Urinary bladder (tissue), 4 donors: ENCODE results near the gene CKAP2. TPM values are rescaled to one million over a fixed set of nuclear protein-coding genes. Genes with fewer than 3 reads are reported as not detected.
"Not testable (repeated sequence)": the region's sequence is repeated elsewhere in the genome, so short reads cannot be mapped to it uniquely, and the experiment has no call there.

Experiments
- DNase-seq: peaks from one replicate; pipeline ENCODE4 v3.0.0-alpha.2; 2015; ENCODE audit errors: extremely low spot score
- H3K27ac ChIP-seq: one replicate; pipeline ENCODE4 v1.5.1; 2013; ENCODE audit warnings: low read depth, mild to moderate bottlenecking, moderate library complexity
- H3K36me3 ChIP-seq: one replicate; pipeline ENCODE4 v1.6.1; 2013; ENCODE audit warnings: mild to moderate bottlenecking, moderate library complexity; ENCODE audit not compliant: insufficient read depth
- H3K4me1 ChIP-seq: one replicate; pipeline ENCODE4 v1.6.1; 2013; ENCODE audit warnings: mild to moderate bottlenecking, moderate library complexity; ENCODE audit not compliant: insufficient read depth
- H3K4me3 ChIP-seq: one replicate; pipeline ENCODE4 v1.5.1; 2013; ENCODE audit warnings: low read depth, low read length
- WGBS: extraction: QIAGEN DNeasy Blood & Tissue Kit; methylation state at CpG from one replicate; pipeline ENCODE4 v1.1.7; 2013; 5-methylcytosine and 5-hydroxymethylcytosine counted together
- polyA plus RNA-seq: library from polyadenylated mRNA; stranded (reverse); fragments of 200-250 nt; gene quantifications from one replicate; pipeline ENCODE4 v1.2.3, GENCODE V29; 2013
- total RNA-seq: library from RNA; depleted of rRNA; stranded (reverse); fragments of >200 nt; gene quantifications from one replicate; pipeline ENCODE4 v1.2.3, GENCODE V29; 2014
- donor health status: healthy with polysubstance abuse.
- donor health status: healthy.

CKAP2 gene
- total and polyA plus RNA-seq, 2 donors, result 4.2 to 42.1 TPM

DNA sequence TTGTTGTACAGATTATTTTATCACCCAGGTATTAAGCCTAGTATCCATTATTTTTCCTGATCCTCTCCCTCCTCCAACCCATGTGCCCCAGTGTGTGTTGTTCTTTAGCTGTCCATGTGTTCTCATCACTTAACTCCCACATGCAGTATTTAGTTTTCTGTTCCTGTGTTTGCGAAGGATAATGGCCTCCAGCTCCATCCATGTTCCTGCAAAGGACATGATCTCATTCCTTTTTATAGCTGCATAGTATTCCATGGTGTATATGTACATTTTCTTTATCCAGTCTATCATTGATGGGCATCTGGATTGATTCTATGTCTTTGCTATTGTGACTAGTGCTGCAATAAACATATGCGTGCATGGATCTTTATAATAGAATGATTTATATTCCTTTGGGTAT, 13.2 kb downstream of the CKAP2 start:
- DNase-seq, H3K4me1 ChIP-seq, H3K27ac ChIP-seq, H3K36me3 ChIP-seq, H3K4me3 ChIP-seq: not testable (repeated sequence)
- 80% methylated on average over 2 of the region's 2 CpGs for WGBS

DNA sequence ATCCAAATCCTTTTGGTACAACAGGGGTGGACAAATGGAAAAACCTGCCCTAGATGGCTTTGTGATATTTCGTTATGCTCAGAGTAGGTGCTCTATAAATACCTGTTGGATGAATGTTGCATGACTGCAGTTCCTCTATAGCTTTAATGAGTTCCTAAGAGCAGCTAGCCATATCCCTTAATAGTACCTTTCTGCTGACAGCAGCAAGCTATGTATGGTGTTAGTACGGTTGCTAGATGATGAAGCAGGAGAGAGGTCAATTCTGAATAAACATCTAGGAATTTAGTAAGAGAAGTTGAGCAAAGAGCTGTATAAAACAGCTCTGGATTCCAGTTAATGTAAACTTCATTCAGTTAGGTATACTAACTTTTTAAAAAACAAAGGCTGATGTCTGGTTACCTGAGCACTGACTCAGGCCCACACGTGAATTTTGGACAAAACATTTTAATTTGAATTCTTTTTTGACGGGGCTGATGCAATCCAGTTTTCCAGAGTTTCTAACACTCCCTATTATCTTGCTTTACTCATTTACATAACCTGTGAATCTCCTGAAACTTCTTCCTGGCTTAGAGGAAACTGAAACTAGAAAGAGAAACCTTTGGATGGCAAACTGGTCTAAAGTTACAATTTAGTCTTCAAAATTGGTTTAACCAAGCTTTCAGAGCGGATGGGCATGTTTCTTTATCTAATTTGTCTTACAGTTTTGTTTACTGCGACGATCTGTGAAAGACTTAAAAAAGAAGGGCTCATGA, 25.6 kb downstream of the CKAP2 start:
- not testable (repeated sequence) for H3K27ac ChIP-seq, H3K4me3 ChIP-seq, H3K36me3 ChIP-seq, H3K4me1 ChIP-seq, DNase-seq
- 81% methylated on average over 6 of the region's 7 CpGs for whole genome bisulfite sequencing

DNA sequence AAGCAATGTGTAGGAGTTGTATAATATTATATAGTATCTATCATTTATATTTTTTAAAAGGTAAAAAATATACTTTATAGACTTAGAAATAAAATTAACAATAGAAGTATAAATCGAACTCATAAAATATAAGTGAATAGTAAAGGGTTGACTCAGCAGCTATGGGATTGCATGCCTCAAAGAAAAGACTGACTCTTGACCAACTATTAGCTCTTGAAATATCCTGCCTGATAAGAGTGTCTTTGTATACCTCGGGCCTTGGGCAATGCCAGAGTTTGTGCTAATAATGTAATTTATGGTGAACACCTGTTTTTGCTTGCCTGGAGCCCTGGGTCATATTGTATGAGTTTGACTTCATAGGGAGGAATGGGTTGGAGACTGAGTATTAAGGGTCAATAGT, 31.8 kb downstream of the CKAP2 start:
- 46% methylated on average over 2 of the region's 2 CpGs for WGBS
- H3K4me1 ChIP-seq, DNase-seq, H3K36me3 ChIP-seq, H3K4me3 ChIP-seq, H3K27ac ChIP-seq: not testable (repeated sequence)

DNA sequence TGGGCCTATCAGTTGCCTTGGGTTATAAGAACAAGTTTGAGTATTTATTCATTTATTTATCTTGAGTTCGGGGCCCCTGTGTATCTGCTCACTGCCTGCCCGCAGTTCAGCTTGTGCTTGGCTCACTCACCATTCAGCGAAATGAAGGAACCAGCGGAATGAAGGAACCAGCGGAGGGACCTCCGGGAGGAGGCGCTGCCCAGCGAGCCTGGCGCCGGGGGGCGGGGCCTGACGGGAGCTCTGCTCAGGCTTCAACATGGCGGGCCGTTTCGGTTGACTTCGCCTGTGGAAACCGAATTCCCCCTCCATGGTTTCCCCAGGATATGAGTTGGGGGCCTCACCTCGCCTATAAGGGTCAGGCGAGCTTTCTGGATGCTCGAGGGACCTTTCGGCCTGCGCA, 33.5 kb downstream of the CKAP2 start:
- not testable (repeated sequence) for H3K36me3 ChIP-seq, H3K4me3 ChIP-seq, H3K27ac ChIP-seq, DNase-seq, H3K4me1 ChIP-seq
- WGBS, result no CpG with 5 or more reads among the region's 22 CpGs

DNA sequence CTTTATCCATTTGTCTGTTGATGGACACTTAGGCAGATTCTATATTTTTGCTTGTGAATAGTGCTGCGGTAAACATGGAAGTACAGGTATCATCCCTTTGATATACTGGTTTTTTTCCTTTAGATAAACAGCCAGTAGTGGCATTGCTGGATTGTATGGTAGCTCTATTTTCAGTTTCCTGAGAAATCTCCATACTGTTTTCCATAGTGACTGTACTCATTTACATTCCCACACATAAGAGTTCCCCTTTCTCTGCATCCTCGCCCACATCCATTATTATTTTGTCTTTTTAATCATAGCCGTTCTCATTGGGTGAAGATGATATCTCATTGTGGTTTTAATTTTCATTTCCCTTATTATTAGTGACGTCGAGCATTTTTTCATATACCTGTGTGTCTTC, 35.7 kb downstream of the CKAP2 start:
- not testable (repeated sequence) for H3K36me3 ChIP-seq, DNase-seq, H3K4me3 ChIP-seq, H3K4me1 ChIP-seq, H3K27ac ChIP-seq
- 86% methylated on average over 2 of the region's 5 CpGs for WGBS

DNA sequence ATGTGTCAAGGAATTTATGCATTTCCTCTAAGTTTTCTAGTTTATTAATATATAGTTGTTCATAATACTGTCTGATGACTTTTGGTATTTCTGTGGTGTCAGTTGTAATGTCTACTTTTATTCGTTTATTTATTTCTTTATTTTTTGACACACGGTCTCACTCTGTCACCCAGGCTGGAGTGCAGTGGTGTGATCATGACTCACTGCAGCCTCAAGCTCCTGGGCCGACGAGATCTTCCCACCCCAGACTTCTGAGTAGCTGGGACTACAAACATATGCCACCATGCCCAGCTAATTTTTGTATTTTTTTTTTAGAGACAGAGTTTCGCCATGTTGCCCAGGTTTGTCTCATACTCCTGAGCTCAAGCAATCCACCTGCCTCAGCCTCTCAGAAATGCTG, 39.0 kb downstream of the CKAP2 start:
- H3K4me1 ChIP-seq, DNase-seq, H3K4me3 ChIP-seq, H3K27ac ChIP-seq, H3K36me3 ChIP-seq: not testable (repeated sequence)
- 75% methylated on average over 5 of the region's 5 CpGs for WGBS

DNA sequence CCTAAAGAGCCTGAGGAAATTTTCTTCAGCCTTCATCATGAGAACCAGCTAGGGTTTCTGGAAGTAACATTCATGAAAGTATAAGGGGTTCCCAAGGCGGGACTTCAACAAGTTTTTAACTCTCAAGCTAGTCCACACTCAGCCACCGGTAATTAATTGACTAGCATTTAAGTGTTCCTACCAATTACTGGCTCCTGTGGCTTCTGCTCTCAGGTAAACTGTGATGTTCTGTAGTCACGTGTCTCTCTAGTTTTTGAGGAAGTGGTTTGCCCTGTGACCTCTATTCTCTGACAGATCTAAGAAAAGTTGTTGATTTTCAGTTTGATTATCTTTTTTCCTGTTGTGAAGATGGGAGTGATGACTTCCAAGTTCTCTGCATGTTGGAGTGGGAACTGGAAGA, 42.7 kb downstream of the CKAP2 start:
- not testable (repeated sequence) for H3K36me3 ChIP-seq, H3K4me3 ChIP-seq, H3K4me1 ChIP-seq, DNase-seq, H3K27ac ChIP-seq
- WGBS, result 55% methylated on average over 3 of the region's 3 CpGs

DNA sequence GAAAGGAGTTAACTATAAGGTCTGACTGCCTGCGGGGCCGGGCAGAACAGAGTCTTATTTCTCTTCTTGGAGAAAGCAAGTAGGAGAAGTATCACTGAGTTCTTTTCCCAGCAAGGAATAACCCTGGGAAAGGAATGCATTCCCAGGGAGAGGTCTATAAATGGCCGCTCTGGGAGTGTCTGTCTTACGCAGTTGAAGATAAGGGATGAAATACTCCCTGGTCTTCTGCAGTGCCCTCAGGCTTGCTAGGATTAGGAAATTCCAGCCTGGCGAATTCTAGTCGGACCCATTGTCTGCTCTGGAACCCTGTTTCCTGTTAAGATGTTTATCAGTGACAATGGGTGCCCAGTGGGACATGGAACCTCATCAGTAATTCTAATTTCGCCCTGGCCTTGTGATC, 47.0 kb downstream of the CKAP2 start:
- H3K4me1 ChIP-seq, H3K27ac ChIP-seq, DNase-seq, H3K4me3 ChIP-seq, H3K36me3 ChIP-seq: not testable (repeated sequence)
- WGBS, result 86% methylated on average over 7 of the region's 7 CpGs

DNA sequence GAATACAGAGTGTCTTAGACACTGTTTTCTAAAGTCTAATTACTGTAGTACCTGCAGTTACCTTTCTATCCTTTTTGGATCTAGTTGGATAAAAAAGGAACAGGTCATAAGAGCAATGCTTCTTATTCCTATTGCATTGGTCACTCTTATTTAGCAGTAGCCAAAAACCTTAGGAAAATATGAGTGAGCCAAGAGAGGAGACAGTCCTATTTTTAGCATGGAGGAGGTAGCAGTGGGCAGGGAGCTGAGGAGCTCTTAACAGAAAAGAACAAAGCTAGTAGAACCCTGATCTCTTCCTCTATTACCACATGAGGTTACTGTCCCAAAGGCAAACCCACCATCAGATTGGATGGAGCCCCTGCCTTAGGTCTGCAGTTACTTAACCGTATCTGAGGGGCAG, 50.6 kb downstream of the CKAP2 start:
- not testable (repeated sequence) for H3K36me3 ChIP-seq, DNase-seq, H3K27ac ChIP-seq, H3K4me3 ChIP-seq, H3K4me1 ChIP-seq
- no CpG with 5 or more reads among the region's 1 CpG for WGBS

DNA sequence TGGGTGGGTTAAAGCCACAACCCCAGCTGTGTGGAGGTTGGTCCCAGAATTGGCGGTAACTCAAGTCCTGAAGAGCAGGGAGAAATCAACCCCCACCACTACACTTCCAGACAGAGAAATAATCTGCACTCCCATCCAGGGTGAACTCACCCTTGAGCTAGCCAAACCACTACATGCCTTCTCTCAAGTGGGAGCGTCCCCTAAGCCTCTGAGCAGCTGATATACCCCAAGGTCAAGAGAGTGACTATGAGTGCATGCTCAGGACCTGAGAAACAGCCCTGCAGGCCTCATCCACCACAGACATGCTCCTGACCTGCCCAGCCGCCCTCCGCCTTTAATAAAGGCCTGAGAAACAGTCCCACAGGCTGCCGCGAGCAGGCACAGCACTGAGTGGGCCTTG, 54.3 kb downstream of the CKAP2 start:
- WGBS, result no CpG with 5 or more reads among the region's 6 CpGs
- DNase-seq, result not testable (repeated sequence)

DNA sequence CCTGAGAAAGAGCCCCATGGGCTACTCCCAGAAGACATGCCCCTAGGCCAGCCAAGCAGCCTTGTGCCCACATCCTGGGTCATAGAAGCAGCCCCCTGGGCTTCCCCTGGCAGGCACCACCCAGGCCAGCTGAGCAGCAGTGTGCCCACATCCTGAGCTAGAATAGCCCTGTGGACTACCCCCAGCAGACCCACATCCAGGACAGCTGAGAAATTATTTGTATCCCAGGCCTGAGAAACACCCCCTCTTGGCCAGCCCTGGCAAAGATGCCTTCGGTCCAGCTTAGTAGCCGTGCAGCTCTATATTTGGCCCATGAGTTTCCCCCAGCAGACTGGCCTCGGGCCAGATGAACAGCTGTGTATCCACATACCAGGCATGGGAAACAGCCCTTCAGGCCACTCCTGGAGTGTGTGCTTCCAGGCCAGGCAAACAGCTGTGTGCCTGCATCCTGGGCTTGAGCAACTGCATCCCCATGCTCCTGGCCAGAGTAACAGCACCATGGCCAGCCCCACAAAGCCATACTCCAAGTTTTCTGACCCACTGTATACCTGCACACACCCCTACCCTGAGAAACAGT, 55.0 kb downstream of the CKAP2 start:
- DNase-seq, H3K36me3 ChIP-seq, H3K27ac ChIP-seq, H3K4me1 ChIP-seq, H3K4me3 ChIP-seq: not testable (repeated sequence)
- 92% methylated on average over 2 of the region's 3 CpGs for WGBS

More for the DNA sequence above, 54.3 kb downstream of the CKAP2 start:
- not testable (repeated sequence) for H3K4me3 ChIP-seq, H3K36me3 ChIP-seq, H3K27ac ChIP-seq, H3K4me1 ChIP-seq

DNA sequence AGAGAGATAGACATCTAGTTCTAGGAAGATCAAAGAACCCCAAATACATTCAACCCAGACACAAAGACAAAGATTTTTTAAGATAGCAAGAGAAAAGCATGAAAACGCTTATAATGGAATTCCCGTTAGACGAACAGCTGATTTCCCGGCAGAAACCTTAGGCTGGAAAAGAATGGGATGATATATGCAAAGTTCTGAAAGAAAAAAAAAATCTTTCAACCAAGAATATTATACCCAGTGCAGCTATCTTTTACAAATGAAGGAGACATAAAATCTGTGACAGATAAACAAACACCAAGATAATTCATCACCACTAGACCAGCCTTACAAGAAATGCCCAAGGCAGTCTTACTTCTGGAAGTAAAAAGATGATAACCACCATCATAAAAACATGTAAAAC, 56.3 kb downstream of the CKAP2 start:
- not testable (repeated sequence) for H3K36me3 ChIP-seq, H3K4me3 ChIP-seq, H3K4me1 ChIP-seq, DNase-seq, H3K27ac ChIP-seq
- WGBS, result 95% methylated on average over 4 of the region's 4 CpGs

DNA sequence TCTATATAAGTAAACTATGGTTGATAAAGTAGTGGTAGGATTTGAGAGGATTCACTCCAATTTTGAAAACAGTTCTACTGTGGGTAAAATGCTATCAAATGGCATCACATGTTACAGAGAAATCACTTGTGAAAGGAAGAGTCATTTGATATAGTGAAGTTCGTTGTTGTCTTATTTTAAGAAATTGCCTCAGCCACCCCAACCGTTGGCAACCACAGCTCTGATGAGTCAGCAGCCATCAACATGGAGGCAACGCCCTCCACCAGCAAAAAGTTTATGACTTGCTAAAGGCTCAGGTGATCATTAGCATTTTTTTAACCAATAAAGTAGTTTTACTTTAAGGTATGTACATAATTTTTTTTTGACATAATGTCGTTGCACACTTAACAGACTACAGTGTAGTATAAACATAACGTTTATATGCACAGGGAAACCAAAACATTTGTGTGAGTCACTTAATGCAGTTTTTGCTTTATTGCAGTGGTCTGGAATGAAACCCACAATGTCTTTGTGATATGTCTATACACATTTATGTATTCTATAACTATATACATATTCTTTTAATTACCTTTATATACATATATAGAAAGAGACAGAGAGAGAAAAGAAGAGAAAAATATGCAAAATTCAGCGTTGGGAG, 58.8 kb downstream of the CKAP2 start:
- WGBS, result 46% methylated on average over 5 of the region's 6 CpGs
- not testable (repeated sequence) for DNase-seq, H3K4me3 ChIP-seq, H3K36me3 ChIP-seq, H3K27ac ChIP-seq, H3K4me1 ChIP-seq

DNA sequence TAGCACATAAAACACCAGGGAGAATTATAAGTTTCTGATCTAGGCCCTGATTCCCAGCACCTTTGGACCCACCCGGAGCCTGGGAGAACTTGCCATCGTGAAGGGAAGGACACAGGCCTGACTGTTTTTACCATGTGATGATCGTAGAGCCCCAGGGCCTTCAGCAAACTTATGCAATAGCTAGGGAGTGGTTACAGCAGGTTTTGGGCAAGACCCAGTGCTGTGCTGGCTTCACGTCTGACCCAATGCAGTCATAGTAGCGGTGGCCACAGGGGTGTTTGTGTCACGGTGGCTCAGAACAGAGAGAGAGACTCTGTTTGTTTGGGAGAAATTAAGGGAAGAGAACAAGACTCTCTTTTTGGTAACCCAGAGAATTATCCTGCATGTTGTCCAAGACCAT, 68.0 kb downstream of the CKAP2 start:
- not testable (repeated sequence) for DNase-seq

More for the DNA sequence above, 68.0 kb downstream of the CKAP2 start:
- 96% methylated on average over 2 of the region's 6 CpGs for WGBS
- H3K4me1 ChIP-seq, H3K27ac ChIP-seq, H3K4me3 ChIP-seq, H3K36me3 ChIP-seq: not testable (repeated sequence)
